BLaER1 treated with 17β-estradiol and CSF1 and Interleukin-3, amounts not matched to agents 10 nM and 100 nM (cell line): ENCODE measurements around the gene EHHADH.

ENCODE experiments used
- H3K27ac ChIP-seq, 11 experiments: shearing (Covaris generic); formaldehyde crosslinking; 2 replicates each; pipeline ENCODE4 v1.8.1; 2022
- H3K27me3 ChIP-seq, 11 experiments: shearing (Covaris generic); formaldehyde crosslinking; 2 replicates each; pipeline ENCODE4 v1.8.1; 2022
- H3K36me3 ChIP-seq, 11 experiments: shearing (Covaris generic); formaldehyde crosslinking; 2 replicates each; pipeline ENCODE4 v1.8.1; 2022
- H3K4me1 ChIP-seq, 10 experiments: shearing (Covaris generic); formaldehyde crosslinking; 2 replicates each; pipeline ENCODE4 v1.8.1; 2022
- H3K4me2 ChIP-seq, 11 experiments: shearing (Covaris generic); formaldehyde crosslinking; 2 replicates each; pipeline ENCODE4 v1.8.1; 2022
- H3K4me3 ChIP-seq, 10 experiments: shearing (Covaris generic); formaldehyde crosslinking; 2 replicates each; pipeline ENCODE4 v1.8.1; 2022
- H3K9ac ChIP-seq, 11 experiments: shearing (Covaris generic); formaldehyde crosslinking; 2 replicates each; pipeline ENCODE4 v1.8.1; 2022
- H3K9me3 ChIP-seq, 11 experiments: shearing (Covaris generic); formaldehyde crosslinking; replicated peaks in 1 of 11; 2 replicates each; pipeline ENCODE4 v1.8.1; 2022
- H4K20me1 ChIP-seq, 11 experiments: shearing (Covaris generic); formaldehyde crosslinking; 2 replicates each; pipeline ENCODE4 v1.8.1; 2022
- Cebpa-rat ChIP-seq, 11 experiments: shearing (Covaris generic); IDR thresholded peaks; 2 replicates each; pipeline ENCODE4 v1.8.1; 2022

The EHHADH gene

GRCh38 chr3:185149591-185149990 is 104.3 kb downstream of the EHHADH start:
- H4K20me1 ChIP-seq, result no peaks in the 10 kb centered on the region; a peak in 1 of 22 replicates
- no peaks in the 10 kb centered on the region for H3K9me3 ChIP-seq
- H3K36me3 ChIP-seq, result no peaks in the 10 kb centered on the region
- H3K4me1 ChIP-seq, result peaks cover 4 to 17% (median 15%) of the 10 kb centered on the region in 10 experiments; a peak in 15 of 20 replicates
- H3K27me3 ChIP-seq, result peaks cover 47 to 53% (median 52%) of the 10 kb centered on the region in 11 experiments
- no peak overlapping the region for H3K27ac ChIP-seq
- no peak overlapping the region for H3K9ac ChIP-seq
- no peak overlapping the region for H3K4me2 ChIP-seq
- TF ChIP-seq Cebpa-rat (IDR thresholded peaks at IDR 0.05), result no peak
- H3K4me3 ChIP-seq, result no peak overlapping the region

- H3K4me1 ChIP-seq, result no peaks in the 10 kb centered on the region
- no peaks in the 10 kb centered on the region for H3K36me3 ChIP-seq
- H3K9me3 ChIP-seq, result 0 out of 22 replicates have a peak, but pooled peaks cover 0 to 6% (median 0%) of the 10 kb centered on the region in 11 experiments
- H3K9ac ChIP-seq, result no peak overlapping the region
- H3K27me3 ChIP-seq, result peaks cover 8 to 12% (median 11%) of the 10 kb centered on the region in 11 experiments
- no peak overlapping the region for H3K27ac ChIP-seq
- no peak for TF ChIP-seq Cebpa-rat (IDR thresholded peaks at IDR 0.05)
- H3K4me3 ChIP-seq, result no peak overlapping the region
- no peaks in the 10 kb centered on the region for H4K20me1 ChIP-seq
- no peak overlapping the region for H3K4me2 ChIP-seq
Observed at GRCh38 chr3:185145511-185145910, 108.3 kb downstream of the EHHADH start.

DNA sequence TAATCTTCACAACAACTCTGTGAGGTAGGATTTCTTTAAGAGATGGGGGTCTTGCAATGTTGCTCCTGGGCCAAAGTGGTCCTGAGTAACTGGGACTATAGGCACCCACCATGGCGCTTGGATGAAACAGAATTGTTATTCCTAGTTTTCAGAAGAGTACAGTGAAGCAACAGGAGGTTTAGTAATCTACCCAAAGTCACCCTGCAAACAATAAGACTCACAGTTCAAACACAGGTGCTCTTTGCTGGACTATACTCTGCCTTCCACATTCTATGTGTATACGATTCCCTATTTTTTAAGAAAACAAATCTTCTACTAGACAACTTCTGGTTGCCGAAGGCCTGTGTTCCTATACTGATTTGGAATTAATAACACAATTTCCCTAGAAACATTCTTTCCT is 109.1 kb downstream of the EHHADH start:
- Histone ChIP-seq H3K27me3 (peaks cover under 1 to 5% (median 4%) of the 10 kb centered on the region in 11 experiments; a peak in 16 of 22 replicates), H3K4me1 (no peaks in the 10 kb centered on the region), H3K36me3 (no peaks in the 10 kb centered on the region), H3K27ac (no peak overlapping the region), H3K4me3 (no peak overlapping the region), H3K9ac (no peak overlapping the region), H3K4me2 (no peak overlapping the region), H3K9me3 (0 out of 22 replicates have a peak, but pooled peaks cover 0 to 6% (median 0%) of the 10 kb centered on the region in 11 experiments), H4K20me1 (no peaks in the 10 kb centered on the region)
- TF ChIP-seq Cebpa-rat (IDR thresholded peaks at IDR 0.05), result no peak
